HCT116 (cell line): ENCODE data around the gene CABP2. TPM values are rescaled to one million over a fixed set of nuclear protein-coding genes. Genes with fewer than 3 reads are reported as not detected.
"Not testable (repeated sequence)": the region's sequence is repeated elsewhere in the genome, so short reads cannot be mapped to it uniquely, and the experiment has no call there.

Source experiments
- ATAC-seq: fragments of 200-7000 bp; cut with Tn5 transposase; 2 replicates; pipeline ENCODE4 v1.9.1; 2020; ENCODE audit warnings: mild to moderate bottlenecking, moderate library complexity
- BruUV-seq: library from RNA; stranded (reverse); fragments of 400-500 nt; replicated peaks from 2 replicates; lab custom pipeline; 2021; lab: Mats Ljungman, UMichigan
- CTCF ChIA-PET: fragments of 300-600 bp; sonication (Branson Sonifier 250); formaldehyde crosslinking; loops from one replicate; lab custom pipeline; 2021; ENCODE audit warnings: antibody characterized with exemption; lab: Charles Lee
- POLR2A ChIA-PET: fragments of 300-600, 350-600 bp; sonication (Branson Sonifier 250); formaldehyde crosslinking; loops from one replicate; lab custom pipeline; 2021; ENCODE audit warnings: antibody characterized with exemption; lab: Charles Lee
- RAD21 ChIA-PET, 2 experiments: fragments of 300-600 bp; sonication (Branson Sonifier 250); formaldehyde crosslinking; loops; one replicate each; lab custom pipeline; 2023; ENCODE audit warnings: low total read pairs in 2 of 2; ENCODE audit not compliant: uncharacterized antibody in 2 of 2, unreplicated experiment in 2 of 2, low non-redundant PET in 1 of 2; lab: Charles Lee
- DNase-seq: peaks from one replicate; pipeline ENCODE4 v3.0.0-alpha.2; 2010; ENCODE audit warnings: low read depth, low spot score
- H2AFZ ChIP-seq: fragments of 200-600 bp; shearing (Covaris generic), sonication (generic); 2 replicates; pipeline ENCODE4 v1.6.1; 2017; ENCODE audit warnings: low read depth, mixed run types, mixed read lengths, antibody characterized with exemption, low read length; ENCODE audit not compliant: poor library complexity, severe bottlenecking
- H3K27ac ChIP-seq: 2 replicates; pipeline ENCODE4 v1.5.1; 2012; ENCODE audit warnings: low read depth, low read length
- H3K27me3 ChIP-seq: fragments of 200-600 bp; sonication (generic); 2 replicates; pipeline ENCODE4 v1.6.1; 2016; ENCODE audit warnings: mixed run types, low read length, mixed read lengths; ENCODE audit not compliant: insufficient read depth
- H3K36me3 ChIP-seq, 2 experiments: fragments of 200-500 bp in 1 of 2; fragments of 200-600 bp in 1 of 2; sonication (Bioruptor generic) in 1 of 2; sonication (generic) in 1 of 2; 2 replicates each; pipeline versions ENCODE4 v1.5.1 to v1.6.1; 2014 to 2016; ENCODE audit warnings: low read length in 2 of 2, inconsistent platforms in 1 of 2, mixed read lengths in 1 of 2, mixed run types in 1 of 2; ENCODE audit not compliant: insufficient read depth in 2 of 2, control insufficient read depth in 1 of 2
- H3K4me1 ChIP-seq, 2 experiments: fragments of 200-600 bp in 1 of 2; sonication (generic) in 1 of 2; 2 replicates each; pipeline versions ENCODE4 v1.5.1 to v1.6.1; 2012 to 2017; ENCODE audit warnings: low read length in 2 of 2, inconsistent platforms in 1 of 2, mild to moderate bottlenecking in 1 of 2, mixed read lengths in 1 of 2, mixed run types in 1 of 2, moderate library complexity in 1 of 2; ENCODE audit not compliant: insufficient read depth in 2 of 2, control insufficient read depth in 1 of 2
- H3K4me2 ChIP-seq: fragments of 200-600 bp; sonication (generic); 2 replicates; pipeline ENCODE4 v1.6.1; 2017; ENCODE audit warnings: mixed run types, low read length, mixed read lengths
- H3K4me3 ChIP-seq, 2 experiments: fragments of 200-600 bp in 1 of 2; sonication (generic) in 1 of 2; replicated peaks in 1 of 2; 2 replicates each; pipeline ENCODE4 v1.5.1; 2011 to 2016; ENCODE audit warnings: low read length in 2 of 2, control low read depth in 1 of 2, low read depth in 1 of 2, mild to moderate bottlenecking in 1 of 2, mixed read lengths in 1 of 2, mixed run types in 1 of 2
- H3K79me2 ChIP-seq: fragments of 200-600 bp; sonication (generic); 2 replicates; pipeline ENCODE4 v1.6.1; 2017; ENCODE audit warnings: mild to moderate bottlenecking, mixed run types, low read length, moderate library complexity, mixed read lengths; ENCODE audit not compliant: insufficient read depth
- H3K9ac ChIP-seq: fragments of 200-600 bp; sonication (generic); 2 replicates; pipeline ENCODE4 v1.6.1; 2016; ENCODE audit warnings: low read length, mixed read lengths
- H3K9me2 ChIP-seq: fragments of 200-600 bp; sonication (generic), shearing (Covaris generic); 2 replicates; pipeline ENCODE4 v1.6.1; 2017; ENCODE audit warnings: mixed run types, mild to moderate bottlenecking, moderate library complexity; ENCODE audit not compliant: insufficient read depth
- H3K9me3 ChIP-seq, 2 experiments: fragments of 200-500 bp in 1 of 2; fragments of 200-600 bp in 1 of 2; sonication (Bioruptor generic) in 1 of 2; sonication (generic) in 1 of 2; 2 replicates each; pipeline ENCODE4 v1.6.1; 2014 to 2017; ENCODE audit warnings: low read length in 2 of 2, mixed read lengths in 2 of 2, inconsistent platforms in 1 of 2, low read depth in 1 of 2, mild to moderate bottlenecking in 1 of 2, mixed run types in 1 of 2, moderate library complexity in 1 of 2; ENCODE audit not compliant: control insufficient read depth in 1 of 2, insufficient read depth in 1 of 2
- H4K20me1 ChIP-seq: fragments of 200-600 bp; sonication (generic), shearing (Covaris generic); 2 replicates; pipeline ENCODE4 v1.6.1; 2017; ENCODE audit warnings: mixed run types, mild to moderate bottlenecking, moderate library complexity; ENCODE audit not compliant: insufficient read depth
- CBX3 ChIP-seq: IDR thresholded peaks from 2 replicates; pipeline ENCODE4 v1.6.1; 2012; ENCODE audit warnings: low read depth
- CEBPB ChIP-seq: IDR thresholded peaks from 2 replicates; pipeline ENCODE4 v1.6.1; 2012; ENCODE audit warnings: low read depth
- EZH2phosphoT487 ChIP-seq: fragments of 200-600 bp; IDR thresholded peaks from 2 replicates; pipeline ENCODE4 v1.6.1; 2018; ENCODE audit warnings: antibody characterized with exemption, borderline replicate concordance
- POLR2AphosphoS5 ChIP-seq: IDR thresholded peaks from 2 replicates; pipeline ENCODE4 v1.6.1; 2011; ENCODE audit warnings: mild to moderate bottlenecking, low read depth, low read length, moderate library complexity
- RAD21 ChIP-seq: IDR thresholded peaks from 2 replicates; pipeline ENCODE4 v1.6.1; 2012; ENCODE audit warnings: low read depth, mild to moderate bottlenecking
- SRF ChIP-seq: IDR thresholded peaks from 2 replicates; pipeline ENCODE4 v1.6.1; 2012; ENCODE audit warnings: low read depth
- ZFX ChIP-seq: fragments of 450-650 bp; IDR thresholded peaks from 2 replicates; pipeline ENCODE4 v1.6.1; 2017
- ZNF274 ChIP-seq: fragments of 200-500 bp; sonication (Bioruptor generic); IDR thresholded peaks from 2 replicates; pipeline ENCODE4 v1.6.1; 2014; ENCODE audit warnings: mild to moderate bottlenecking, low read depth, low read length, inconsistent platforms
- intact Hi-C: fragments of 100-400 bp; cut with micrococcal nuclease; formaldehyde crosslinking; loops from 2 replicates; pipeline ENCODE4 v1.10.0; 2022
- total RNA-seq: library from RNA; stranded (reverse); gene quantifications from one replicate; pipeline ENCODE4 v1.2.1, GENCODE V29; 2021; ENCODE audit not compliant: unreplicated experiment
- TF ChIP-seq, protein P1 (sequence below): IDR thresholded peaks from 2 replicates; pipeline ENCODE4 v1.6.1; 2012; ENCODE audit warnings: low read depth
- TF ChIP-seq, protein P2 (sequence below): IDR thresholded peaks from 2 replicates; pipeline ENCODE4 v1.6.1; 2012

CABP2 gene
- total RNA-seq, 1 experiment from 2014 or later = not detected

DNA sequence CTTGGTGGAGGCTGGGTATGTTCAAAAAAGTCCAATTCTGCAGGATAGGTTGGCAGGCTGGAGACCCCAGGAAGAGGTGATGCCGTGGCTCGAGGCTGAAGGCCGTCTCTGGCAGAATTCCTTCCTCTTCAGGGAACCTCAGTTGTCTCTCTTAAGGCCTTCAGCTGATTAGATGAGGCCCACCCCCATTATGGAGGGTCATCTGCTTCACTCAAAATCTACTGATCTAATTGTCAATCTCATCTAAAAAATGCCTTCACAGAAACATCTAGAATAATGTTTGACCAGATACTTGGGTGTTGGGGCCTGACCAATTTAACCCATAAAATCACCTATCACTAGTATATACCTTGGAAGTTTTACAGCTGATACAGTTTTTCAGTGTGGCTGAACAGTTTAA is 33.0 kb upstream of the CABP2 start:
- Histone ChIP-seq H3K4me3 (no peak overlapping the region), H3K27me3 (no peaks in the 10 kb centered on the region), H3K9me3 (no peaks in the 10 kb centered on the region; a peak in 1 of 4 replicates), H3K9me2 (no peaks in the 10 kb centered on the region), H4K20me1 (no peaks in the 10 kb centered on the region), H3K4me1 (no peaks in the 10 kb centered on the region), H3K4me2 (no peak overlapping the region)
- no peak for ATAC-seq
- ChIA-PET CTCF (interaction anchor here (0.7 kb wide), 1 partner anchor 7 kb away, joined by 3 read pairs; no protein-coding TSS in a partner anchor), RAD21 (no interaction called here)
- TF ChIP-seq SRF (no peak), ZFX (no peak), CEBPB (no peak), CBX3 (no peak), ZNF274 (no peak), RAD21 (no peak), POLR2AphosphoS5 (no peak), EZH2phosphoT487 (no peak)
- TF ChIP-seq, protein P1, sequence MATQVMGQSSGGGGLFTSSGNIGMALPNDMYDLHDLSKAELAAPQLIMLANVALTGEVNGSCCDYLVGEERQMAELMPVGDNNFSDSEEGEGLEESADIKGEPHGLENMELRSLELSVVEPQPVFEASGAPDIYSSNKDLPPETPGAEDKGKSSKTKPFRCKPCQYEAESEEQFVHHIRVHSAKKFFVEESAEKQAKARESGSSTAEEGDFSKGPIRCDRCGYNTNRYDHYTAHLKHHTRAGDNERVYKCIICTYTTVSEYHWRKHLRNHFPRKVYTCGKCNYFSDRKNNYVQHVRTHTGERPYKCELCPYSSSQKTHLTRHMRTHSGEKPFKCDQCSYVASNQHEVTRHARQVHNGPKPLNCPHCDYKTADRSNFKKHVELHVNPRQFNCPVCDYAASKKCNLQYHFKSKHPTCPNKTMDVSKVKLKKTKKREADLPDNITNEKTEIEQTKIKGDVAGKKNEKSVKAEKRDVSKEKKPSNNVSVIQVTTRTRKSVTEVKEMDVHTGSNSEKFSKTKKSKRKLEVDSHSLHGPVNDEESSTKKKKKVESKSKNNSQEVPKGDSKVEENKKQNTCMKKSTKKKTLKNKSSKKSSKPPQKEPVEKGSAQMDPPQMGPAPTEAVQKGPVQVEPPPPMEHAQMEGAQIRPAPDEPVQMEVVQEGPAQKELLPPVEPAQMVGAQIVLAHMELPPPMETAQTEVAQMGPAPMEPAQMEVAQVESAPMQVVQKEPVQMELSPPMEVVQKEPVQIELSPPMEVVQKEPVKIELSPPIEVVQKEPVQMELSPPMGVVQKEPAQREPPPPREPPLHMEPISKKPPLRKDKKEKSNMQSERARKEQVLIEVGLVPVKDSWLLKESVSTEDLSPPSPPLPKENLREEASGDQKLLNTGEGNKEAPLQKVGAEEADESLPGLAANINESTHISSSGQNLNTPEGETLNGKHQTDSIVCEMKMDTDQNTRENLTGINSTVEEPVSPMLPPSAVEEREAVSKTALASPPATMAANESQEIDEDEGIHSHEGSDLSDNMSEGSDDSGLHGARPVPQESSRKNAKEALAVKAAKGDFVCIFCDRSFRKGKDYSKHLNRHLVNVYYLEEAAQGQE = no peak
- TF ChIP-seq, protein P2, sequence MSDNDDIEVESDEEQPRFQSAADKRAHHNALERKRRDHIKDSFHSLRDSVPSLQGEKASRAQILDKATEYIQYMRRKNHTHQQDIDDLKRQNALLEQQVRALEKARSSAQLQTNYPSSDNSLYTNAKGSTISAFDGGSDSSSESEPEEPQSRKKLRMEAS = no peak
- TF ChIP-seq, all 23 proteins: peak for 0
- H3K27ac ChIP-seq = no peak overlapping the region
- no TSS peak for BruUV-seq
- H3K79me2 ChIP-seq = no peaks in the 10 kb centered on the region
- DNase-seq = no peak
- intact Hi-C loops = no loop called here
- no peaks in the 10 kb centered on the region for H3K36me3 ChIP-seq
- POLR2A ChIA-PET = no interaction called here
- no peak overlapping the region for H2AFZ ChIP-seq
- no peak overlapping the region for H3K9ac ChIP-seq

DNA sequence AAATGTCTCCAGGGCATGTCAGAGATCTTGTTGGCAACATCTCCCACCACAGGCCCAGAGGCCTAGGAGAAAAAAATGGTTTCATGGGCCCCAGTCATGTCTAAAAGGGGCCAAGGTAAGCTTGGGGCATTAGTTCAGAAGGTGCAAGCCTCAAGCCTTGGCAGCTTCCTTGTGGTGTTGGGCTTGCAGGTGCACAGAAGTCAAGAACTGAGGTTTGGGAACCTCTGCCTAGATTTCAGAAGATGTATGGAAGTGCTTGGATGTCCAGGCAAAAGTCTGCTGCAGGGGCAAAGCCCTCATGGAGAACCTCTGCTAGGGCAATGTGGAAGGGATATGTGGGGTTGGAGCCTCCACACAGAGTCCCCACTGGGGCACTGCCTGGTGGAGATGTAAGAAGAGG is 28.5 kb upstream of the CABP2 start:
- H3K27ac ChIP-seq, CTCF ChIA-PET, H3K36me3 ChIP-seq, RAD21 ChIA-PET, intact Hi-C loops, H3K27me3 ChIP-seq, H2AFZ ChIP-seq, ATAC-seq, H3K4me3 ChIP-seq, H3K9me3 ChIP-seq, H3K9me2 ChIP-seq, H3K4me1 ChIP-seq, BruUV-seq, H3K79me2 ChIP-seq, POLR2A ChIA-PET, DNase-seq, H3K9ac ChIP-seq, H4K20me1 ChIP-seq, H3K4me2 ChIP-seq: not testable (repeated sequence)
